NT2/D1 (cell line): ENCODE data around the gene PGP.

ENCODE experiments used
- DNase-seq: peaks from one replicate; pipeline ENCODE4 v3.0.0-alpha.2; 2011; ENCODE audit warnings: low read depth, low spot score
- H3K27me3 ChIP-seq: 2 replicates; pipeline ENCODE4 v1.6.0; 2011; ENCODE audit warnings: mild to moderate bottlenecking; ENCODE audit not compliant: insufficient read length, insufficient read depth
- H3K36me3 ChIP-seq: 2 replicates; pipeline ENCODE4 v1.6.1; 2011; ENCODE audit warnings: mild to moderate bottlenecking, low read length, mixed read lengths; ENCODE audit not compliant: insufficient read depth, insufficient read length
- H3K4me1 ChIP-seq: 2 replicates; pipeline ENCODE4 v1.5.1; 2011; ENCODE audit not compliant: insufficient read depth, insufficient read length
- H3K4me3 ChIP-seq: 2 replicates; pipeline ENCODE4 v1.5.1; 2011; ENCODE audit warnings: low read depth; ENCODE audit not compliant: insufficient read length
- H3K9ac ChIP-seq: 2 replicates; pipeline ENCODE4 v1.6.0; 2011; ENCODE audit warnings: low read depth; ENCODE audit not compliant: insufficient read length
- H3K9me3 ChIP-seq: 2 replicates; pipeline ENCODE4 v1.5.1; 2011; ENCODE audit warnings: mild to moderate bottlenecking, low read length; ENCODE audit not compliant: insufficient read depth
- SUZ12 ChIP-seq: IDR thresholded peaks from 2 replicates; pipeline ENCODE4 v1.6.1; 2011; ENCODE audit not compliant: insufficient read length, insufficient read depth; ENCODE audit errors: extremely low read depth
- YY1 ChIP-seq: IDR thresholded peaks from 2 replicates; pipeline ENCODE4 v1.6.1; 2011; ENCODE audit not compliant: insufficient read length, insufficient read depth
- ZNF274 ChIP-seq: IDR thresholded peaks from 2 replicates; pipeline ENCODE4 v1.6.1; 2011; ENCODE audit warnings: mild to moderate bottlenecking, low read depth, low read length

The PGP gene

DNA sequence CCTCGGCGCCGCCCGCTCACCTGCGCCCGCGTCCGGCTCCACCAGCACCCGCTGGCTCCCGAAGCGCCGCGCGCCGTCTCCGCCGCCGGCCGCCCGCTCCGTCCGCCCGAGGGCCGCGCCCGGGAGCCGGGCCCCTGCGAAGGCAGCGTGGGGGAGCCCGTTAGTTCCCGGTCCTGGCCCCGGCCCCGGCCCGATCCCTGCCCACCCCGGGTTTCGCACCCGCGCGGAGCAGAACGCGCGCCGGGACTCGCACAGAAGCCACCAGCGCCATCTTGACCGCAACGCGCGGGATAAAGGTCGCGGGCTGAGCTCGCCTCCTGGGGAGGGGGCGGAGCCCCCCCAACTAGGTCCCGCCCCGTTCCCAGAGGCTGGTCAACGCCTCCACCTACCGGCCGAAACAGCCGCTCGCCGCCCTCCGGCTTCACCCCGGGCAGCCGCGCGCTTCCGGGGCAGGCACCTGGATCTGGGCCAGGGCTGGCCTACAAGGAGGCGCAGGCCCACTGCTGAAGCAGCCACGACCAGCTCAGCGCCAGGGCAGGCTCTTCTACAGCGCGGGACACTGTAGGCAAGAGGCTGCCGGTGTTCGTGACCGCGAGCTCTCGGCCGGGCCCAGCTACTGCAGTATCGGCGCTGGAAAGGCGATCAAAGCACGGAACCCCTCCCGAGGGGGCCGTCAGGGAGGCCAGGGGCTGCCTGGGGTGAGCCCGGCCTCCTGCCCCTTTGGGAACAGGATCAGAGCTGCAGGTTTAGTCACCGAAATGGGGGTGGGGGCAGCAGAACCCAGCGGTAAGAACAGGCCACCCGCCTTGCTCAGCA lies 36.9 kb upstream of the PGP start, which contains the start of gene ECI1:
Gene ECI1 (minus strand): TSS at position 292 of the 816 bp plus-strand sequence. CDS start 21 bp downstream, at position 271.
- TF ChIP-seq SUZ12 (no peak), YY1 (peak; percentile 72), ZNF274 (no peak)
- Histone ChIP-seq H3K4me1 (no peaks in the 10 kb centered on the region), H3K27me3 (no peaks in the 10 kb centered on the region), H3K9me3 (no peaks in the 10 kb centered on the region), H3K4me3 (peak within 1 kb of the TSS; percentile 89), H3K9ac (peak within 1 kb of the TSS; percentile 96), H3K36me3 (peaks cover 67% of the 10 kb centered on the region)
- DNase-seq, result peak; percentile 88

DNA sequence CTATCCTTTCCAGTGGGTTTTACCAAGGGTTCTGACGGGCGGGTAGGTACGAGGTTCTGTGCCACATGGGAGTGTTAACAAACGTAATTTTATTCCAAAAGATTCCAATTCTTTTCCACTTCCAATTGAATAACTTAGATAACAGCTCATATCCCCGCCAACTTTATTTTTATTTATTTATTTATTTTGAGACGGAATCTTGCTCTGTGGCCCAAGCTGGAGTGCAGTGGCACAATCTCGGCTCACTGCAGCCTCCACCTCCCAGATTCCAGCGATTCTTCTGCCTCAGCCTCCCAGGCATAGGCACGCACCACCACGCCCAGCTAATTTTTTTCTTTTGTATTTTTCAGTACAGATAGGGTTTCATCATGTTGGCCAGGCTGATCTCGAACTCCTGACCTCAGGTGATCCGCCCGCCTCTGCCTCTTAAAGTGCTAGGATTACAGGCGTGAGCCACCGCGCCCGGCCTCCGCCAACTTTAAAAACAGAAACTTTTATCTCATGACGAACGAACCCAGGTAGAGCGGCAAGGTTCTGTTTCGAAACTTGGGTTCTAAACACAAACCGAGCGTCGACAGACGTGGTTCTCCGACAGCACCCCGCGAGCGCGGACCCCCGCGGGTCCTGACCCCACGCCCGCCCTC lies 36.1 kb upstream of the PGP start:
- Histone ChIP-seq H3K4me1 (no peaks in the 10 kb centered on the region), H3K27me3 (no peaks in the 10 kb centered on the region), H3K36me3 (peaks cover 67% of the 10 kb centered on the region), H3K4me3 (peak overlapping the region; percentile 89), H3K9me3 (no peaks in the 10 kb centered on the region), H3K9ac (peak overlapping the region; percentile 96)
- DNase-seq, result no peak
- no peak for TF ChIP-seq SUZ12
- TF ChIP-seq YY1, result no peak
- TF ChIP-seq ZNF274, result no peak

DNA sequence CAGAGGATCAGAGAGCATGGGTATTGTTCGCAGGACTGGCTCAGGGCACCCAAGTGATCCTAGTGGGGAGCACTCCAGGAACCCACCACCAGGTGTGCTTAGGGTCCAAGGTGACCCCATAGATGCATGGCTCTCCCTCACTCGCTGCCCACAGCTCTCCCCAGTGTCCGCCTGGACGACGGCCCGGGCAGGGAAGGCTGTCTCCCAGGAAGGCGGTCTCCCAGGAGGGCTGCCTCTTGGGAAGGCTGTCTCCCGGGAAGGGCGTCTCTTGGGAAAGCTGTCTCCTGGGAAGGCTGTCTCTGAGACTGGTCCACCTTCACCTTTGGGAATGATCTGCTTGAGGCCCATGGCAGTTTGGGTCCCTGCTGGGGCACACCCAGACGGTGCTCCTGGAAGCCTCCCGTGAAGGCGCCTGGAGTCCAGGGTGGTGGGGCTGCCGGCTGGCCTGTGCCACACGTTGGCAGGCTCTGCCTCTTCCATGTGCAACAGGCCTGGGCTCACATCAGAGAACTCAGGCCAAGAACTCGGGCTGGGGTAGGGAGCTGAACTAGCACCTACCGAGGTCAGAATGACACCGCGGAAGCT lies 31.8 kb upstream of the PGP start:
- H3K4me3 ChIP-seq, result no peak overlapping the region
- peaks cover 3% of the 10 kb centered on the region for H3K4me1 ChIP-seq
- peaks cover 67% of the 10 kb centered on the region for H3K36me3 ChIP-seq
- no peaks in the 10 kb centered on the region for H3K9me3 ChIP-seq
- no peak for TF ChIP-seq SUZ12
- TF ChIP-seq ZNF274, result no peak
- TF ChIP-seq YY1, result no peak
- DNase-seq, result no peak
- no peak overlapping the region for H3K9ac ChIP-seq
- no peaks in the 10 kb centered on the region for H3K27me3 ChIP-seq

DNA sequence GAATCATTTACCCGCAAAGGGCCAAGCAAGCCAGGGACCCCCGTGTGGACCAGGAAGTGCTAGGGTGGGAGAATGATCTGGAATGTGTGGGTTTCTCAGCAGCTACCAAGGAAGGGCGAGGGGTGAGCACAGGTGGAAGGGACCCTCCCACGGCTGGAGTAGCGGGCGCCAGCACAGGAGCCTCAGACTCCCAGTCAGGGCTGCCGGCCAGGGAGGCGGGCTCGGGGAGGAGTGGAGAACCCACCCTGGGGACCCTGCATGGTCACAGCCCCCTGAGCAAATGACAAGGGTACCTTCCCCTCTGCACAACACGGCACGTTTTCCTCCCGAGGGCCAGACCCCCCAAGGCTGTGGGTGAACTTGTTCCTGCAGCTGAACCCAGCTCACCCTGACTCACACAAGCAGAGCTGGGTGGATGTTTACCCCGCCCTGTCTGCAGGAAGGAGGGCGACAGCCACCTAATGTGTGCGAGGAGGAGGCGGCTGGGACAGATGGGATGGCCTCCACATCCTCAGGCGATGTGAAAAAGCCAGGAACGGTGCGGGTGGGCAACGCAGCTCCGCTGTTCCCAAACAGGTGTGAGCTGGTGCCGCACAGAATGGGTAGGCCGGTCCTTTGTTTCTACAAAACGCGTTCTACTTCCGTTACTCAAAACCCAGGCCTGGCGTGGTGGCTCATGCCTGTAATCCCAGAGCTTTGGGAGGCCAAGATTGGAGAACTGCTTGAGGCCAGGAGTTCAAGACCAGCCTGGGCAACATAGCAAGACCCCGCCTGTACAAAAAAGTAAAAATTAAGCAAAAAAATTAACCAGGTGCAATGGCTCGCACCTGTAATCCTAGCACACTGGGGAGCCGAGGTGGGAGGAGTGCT lies 30.5 kb upstream of the PGP start:
- peaks cover 73% of the 10 kb centered on the region for H3K36me3 ChIP-seq
- no peaks in the 10 kb centered on the region for H3K27me3 ChIP-seq
- no peak for DNase-seq
- no peaks in the 10 kb centered on the region for H3K9me3 ChIP-seq
- no peak for TF ChIP-seq ZNF274
- TF ChIP-seq YY1, result no peak
- peaks cover 3% of the 10 kb centered on the region for H3K4me1 ChIP-seq
- no peak overlapping the region for H3K4me3 ChIP-seq
- no peak overlapping the region for H3K9ac ChIP-seq

DNA sequence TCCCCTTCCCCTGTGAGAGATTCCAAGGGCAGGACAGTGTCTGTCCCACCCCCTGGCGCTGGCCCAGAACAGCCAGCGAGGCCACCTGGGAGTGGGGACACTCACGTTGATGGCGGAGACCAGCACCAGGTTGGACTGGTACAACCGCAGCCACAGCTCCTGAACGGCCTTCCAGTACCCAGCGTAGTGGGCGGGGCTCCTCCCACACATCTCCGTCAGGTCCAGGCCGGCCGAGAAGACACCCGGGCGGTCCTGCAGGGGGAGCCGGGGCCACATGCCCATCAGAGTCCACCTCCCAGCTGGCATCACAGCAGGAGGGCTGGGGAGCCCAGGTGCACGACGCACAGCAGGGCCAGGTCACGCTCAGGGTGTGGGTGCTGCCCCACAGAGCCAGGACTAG lies 29.7 kb upstream of the PGP start:
- peaks cover 78% of the 10 kb centered on the region for H3K36me3 ChIP-seq
- TF ChIP-seq YY1, result no peak
- no peak for TF ChIP-seq ZNF274
- TF ChIP-seq SUZ12, result no peak
- H3K9ac ChIP-seq, result no peak overlapping the region
- DNase-seq, result no peak
- no peak overlapping the region for H3K4me3 ChIP-seq
- H3K9me3 ChIP-seq, result no peaks in the 10 kb centered on the region
- no peaks in the 10 kb centered on the region for H3K27me3 ChIP-seq
- H3K4me1 ChIP-seq, result peaks cover 3% of the 10 kb centered on the region

DNA sequence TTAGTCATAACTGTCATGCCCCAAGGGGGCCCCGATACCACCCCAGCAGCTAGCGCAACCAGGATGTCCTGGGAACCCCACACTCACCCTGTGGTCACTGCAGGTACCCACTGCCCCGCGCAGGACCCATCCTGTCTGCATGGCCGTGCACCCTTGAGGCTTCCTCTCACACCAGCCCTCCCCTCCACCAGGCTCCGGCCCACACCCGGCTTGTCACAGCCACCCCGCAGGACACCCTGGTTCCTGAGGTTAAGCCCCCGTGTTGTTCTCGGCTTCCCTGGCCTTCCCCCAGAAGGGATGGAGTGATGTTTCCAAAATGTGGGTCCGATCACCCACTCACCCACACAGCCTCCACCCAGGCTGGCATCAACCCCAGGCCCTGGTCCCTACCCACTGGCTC lies 29.1 kb upstream of the PGP start:
- Histone ChIP-seq H3K27me3 (no peaks in the 10 kb centered on the region), H3K4me1 (peaks cover 3% of the 10 kb centered on the region), H3K36me3 (peaks cover 78% of the 10 kb centered on the region), H3K9me3 (no peaks in the 10 kb centered on the region), H3K9ac (no peak overlapping the region), H3K4me3 (no peak overlapping the region)
- DNase-seq, result no peak
- TF ChIP-seq SUZ12, result no peak
- TF ChIP-seq YY1, result no peak
- TF ChIP-seq ZNF274, result no peak
